GM23338 (cell line): ENCODE results near the gene UNC5B.

Source experiments
- CTCF ChIP-seq, 2 experiments: fragments of 200-600 bp in 1 of 2; sonication (generic) in 1 of 2; conservative IDR thresholded peaks; 2 replicates each; pipeline versions ENCODE4 v1.5.1 to v1.6.1; 2016 to 2017; ENCODE audit warnings: antibody characterized with exemption in 2 of 2, low read depth in 2 of 2, mild to moderate bottlenecking in 2 of 2, moderate library complexity in 1 of 2
- EZH2phosphoT487 ChIP-seq: fragments of 200-600 bp; sonication (generic); IDR thresholded peaks from one replicate; pipeline ENCODE4 v1.8.1; 2018; ENCODE audit warnings: antibody characterized with exemption; ENCODE audit not compliant: unreplicated experiment
- POLR2AphosphoS5 ChIP-seq: IDR thresholded peaks from 2 replicates; pipeline ENCODE4 v1.6.1; 2016; ENCODE audit warnings: antibody characterized with exemption, low read depth
- REST ChIP-seq: IDR thresholded peaks from one replicate; pipeline ENCODE4 v1.6.1; 2018; ENCODE audit warnings: antibody characterized with exemption; ENCODE audit not compliant: unreplicated experiment

- TF ChIP-seq CTCF (conservative IDR thresholded peaks at IDR 0.05; ENCODE audit: low read depth in 2 of 2) (no peak), POLR2AphosphoS5 (no peak), REST (no peak), EZH2phosphoT487 (no peak)
Observed at GRCh38 chr10:71284544-71285179, 72.3 kb downstream of the UNC5B start.
